ENCODE results near the gene DRGX. TPM values are rescaled to one million over a fixed set of nuclear protein-coding genes. Genes with fewer than 3 reads are reported as not detected.

Gene DRGX
- total RNA-seq, 1 experiment from 2014 or later = not detected

GRCh38 chr10:49323171-49323895 lies 72.6 kb downstream of the DRGX start:
- H3K4me3 Mint-ChIP-seq (ENCODE audit: low read depth, unreplicated experiment) = no peak overlapping the region
- intact Hi-C loops (cut with micrococcal nuclease; ENCODE audit: unreplicated experiment) = no loop called here
- no peak for DNase-seq
- H3K4me1 Mint-ChIP-seq (ENCODE audit: low read depth, unreplicated experiment) = no peaks in the 10 kb centered on the region
- no peaks in the 10 kb centered on the region for H3K9me3 Mint-ChIP-seq (ENCODE audit: low read depth, unreplicated experiment)
- CTCF ChIA-PET = no interaction called here
- peaks cover 91% of the 10 kb centered on the region for H3K27me3 Mint-ChIP-seq (ENCODE audit: unreplicated experiment)
- H3K27ac Mint-ChIP-seq (ENCODE audit: unreplicated experiment) = no peak overlapping the region
- TF ChIP-seq CTCF (IDR thresholded peaks at IDR 0.05; ENCODE audit: unreplicated experiment) = no peak
- no peaks in the 10 kb centered on the region for H3K36me3 Mint-ChIP-seq (ENCODE audit: insufficient read depth, unreplicated experiment)
- BruUV-seq (replicated peaks) = no TSS peak

GRCh38 chr10:49322371-49323170 lies 73.3 kb downstream of the DRGX start:
- H3K9me3 Mint-ChIP-seq (ENCODE audit: low read depth, unreplicated experiment) = no peaks in the 10 kb centered on the region
- intact Hi-C loops (cut with micrococcal nuclease; ENCODE audit: unreplicated experiment) = no loop called here
- no peaks in the 10 kb centered on the region for H3K36me3 Mint-ChIP-seq (ENCODE audit: insufficient read depth, unreplicated experiment)
- no peak for DNase-seq
- H3K27ac Mint-ChIP-seq (ENCODE audit: unreplicated experiment) = no peak overlapping the region
- no peak overlapping the region for H3K4me3 Mint-ChIP-seq (ENCODE audit: low read depth, unreplicated experiment)
- H3K4me1 Mint-ChIP-seq (ENCODE audit: low read depth, unreplicated experiment) = no peaks in the 10 kb centered on the region
- TF ChIP-seq CTCF (IDR thresholded peaks at IDR 0.05; ENCODE audit: unreplicated experiment) = no peak
- CTCF ChIA-PET = no interaction called here
- no TSS peak for BruUV-seq (replicated peaks)
- peaks cover 83% of the 10 kb centered on the region for H3K27me3 Mint-ChIP-seq (ENCODE audit: unreplicated experiment)

- H3K9me3 Mint-ChIP-seq (ENCODE audit: low read depth, unreplicated experiment) = no peaks in the 10 kb centered on the region
- no peaks in the 10 kb centered on the region for H3K4me1 Mint-ChIP-seq (ENCODE audit: low read depth, unreplicated experiment)
- no peak for TF ChIP-seq CTCF (IDR thresholded peaks at IDR 0.05; ENCODE audit: unreplicated experiment)
- CTCF ChIA-PET = no interaction called here
- no peaks in the 10 kb centered on the region for H3K36me3 Mint-ChIP-seq (ENCODE audit: insufficient read depth, unreplicated experiment)
- no peak overlapping the region for H3K27ac Mint-ChIP-seq (ENCODE audit: unreplicated experiment)
- no peak overlapping the region for H3K4me3 Mint-ChIP-seq (ENCODE audit: low read depth, unreplicated experiment)
- DNase-seq = no peak
- intact Hi-C loops (cut with micrococcal nuclease; ENCODE audit: unreplicated experiment) = no loop called here
- peaks cover 68% of the 10 kb centered on the region for H3K27me3 Mint-ChIP-seq (ENCODE audit: unreplicated experiment)
- BruUV-seq (replicated peaks) = no TSS peak
These were observed 74.9 kb downstream of the DRGX start for GRCh38 chr10:49321021-49321420.

- Mint-ChIP-seq H3K4me3 (ENCODE audit: low read depth, unreplicated experiment) (no peak overlapping the region), H3K27me3 (ENCODE audit: unreplicated experiment) (peaks cover 66% of the 10 kb centered on the region), H3K4me1 (ENCODE audit: low read depth, unreplicated experiment) (no peaks in the 10 kb centered on the region), H3K27ac (ENCODE audit: unreplicated experiment) (no peak overlapping the region), H3K9me3 (ENCODE audit: low read depth, unreplicated experiment) (no peaks in the 10 kb centered on the region), H3K36me3 (ENCODE audit: insufficient read depth, unreplicated experiment) (no peaks in the 10 kb centered on the region)
- DNase-seq = no peak
- intact Hi-C loops (cut with micrococcal nuclease; ENCODE audit: unreplicated experiment) = no loop called here
- TF ChIP-seq CTCF (IDR thresholded peaks at IDR 0.05; ENCODE audit: unreplicated experiment) = no peak
- BruUV-seq (replicated peaks) = no TSS peak
- CTCF ChIA-PET = no interaction called here
These were observed 75.7 kb downstream of the DRGX start for GRCh38 chr10:49320191-49320590.
